Measurements from ENCODE around the gene CKB.

CKB gene

DNA sequence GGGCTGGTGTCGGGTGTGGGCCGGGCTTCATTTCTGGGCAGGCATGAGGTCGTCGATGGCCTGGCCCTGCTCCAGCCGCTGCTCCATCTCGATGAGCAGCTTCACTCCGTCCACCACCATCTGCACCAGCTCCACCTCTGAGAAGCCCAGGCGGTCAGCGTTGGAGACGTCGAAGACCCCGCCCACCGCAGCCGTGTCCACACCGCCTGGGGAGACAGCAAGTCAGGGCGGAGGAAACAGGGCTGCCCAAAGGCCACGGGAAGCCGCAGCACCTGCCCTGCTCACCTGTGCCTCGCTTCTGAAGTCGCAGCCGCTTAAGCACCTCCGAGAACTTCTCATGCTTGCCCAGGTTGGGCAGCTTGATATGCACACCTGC lies 2.8 kb downstream of the CKB start:
- ATAC-seq (ENCODE audit: low read depth) (no peak), DNase-seq (ENCODE audit: low spot score) (peak; percentile 82)
- Histone ChIP-seq H3K4me1 (ENCODE audit: insufficient read depth, poor library complexity, severe bottlenecking) (peaks cover 14% of the 10 kb centered on the region), H3K4me3 (ENCODE audit: severe bottlenecking) (no peak overlapping the region), H3K27ac (ENCODE audit: poor library complexity, severe bottlenecking) (peak overlapping the region; percentile 54), H3K27me3 (ENCODE audit: insufficient read depth, poor library complexity, severe bottlenecking) (peaks cover 16% of the 10 kb centered on the region), H3K9me3 (ENCODE audit: severe bottlenecking) (no peaks in the 10 kb centered on the region), H3K36me3 (ENCODE audit: low read depth) (peaks cover 5% of the 10 kb centered on the region; the same call in 1 of the 2 replicates)
- TF ChIP-seq, protein P1, sequence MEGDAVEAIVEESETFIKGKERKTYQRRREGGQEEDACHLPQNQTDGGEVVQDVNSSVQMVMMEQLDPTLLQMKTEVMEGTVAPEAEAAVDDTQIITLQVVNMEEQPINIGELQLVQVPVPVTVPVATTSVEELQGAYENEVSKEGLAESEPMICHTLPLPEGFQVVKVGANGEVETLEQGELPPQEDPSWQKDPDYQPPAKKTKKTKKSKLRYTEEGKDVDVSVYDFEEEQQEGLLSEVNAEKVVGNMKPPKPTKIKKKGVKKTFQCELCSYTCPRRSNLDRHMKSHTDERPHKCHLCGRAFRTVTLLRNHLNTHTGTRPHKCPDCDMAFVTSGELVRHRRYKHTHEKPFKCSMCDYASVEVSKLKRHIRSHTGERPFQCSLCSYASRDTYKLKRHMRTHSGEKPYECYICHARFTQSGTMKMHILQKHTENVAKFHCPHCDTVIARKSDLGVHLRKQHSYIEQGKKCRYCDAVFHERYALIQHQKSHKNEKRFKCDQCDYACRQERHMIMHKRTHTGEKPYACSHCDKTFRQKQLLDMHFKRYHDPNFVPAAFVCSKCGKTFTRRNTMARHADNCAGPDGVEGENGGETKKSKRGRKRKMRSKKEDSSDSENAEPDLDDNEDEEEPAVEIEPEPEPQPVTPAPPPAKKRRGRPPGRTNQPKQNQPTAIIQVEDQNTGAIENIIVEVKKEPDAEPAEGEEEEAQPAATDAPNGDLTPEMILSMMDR (IDR thresholded peaks at IDR 0.05; ENCODE audit: poor library complexity, severe bottlenecking), result no peak

DNA sequence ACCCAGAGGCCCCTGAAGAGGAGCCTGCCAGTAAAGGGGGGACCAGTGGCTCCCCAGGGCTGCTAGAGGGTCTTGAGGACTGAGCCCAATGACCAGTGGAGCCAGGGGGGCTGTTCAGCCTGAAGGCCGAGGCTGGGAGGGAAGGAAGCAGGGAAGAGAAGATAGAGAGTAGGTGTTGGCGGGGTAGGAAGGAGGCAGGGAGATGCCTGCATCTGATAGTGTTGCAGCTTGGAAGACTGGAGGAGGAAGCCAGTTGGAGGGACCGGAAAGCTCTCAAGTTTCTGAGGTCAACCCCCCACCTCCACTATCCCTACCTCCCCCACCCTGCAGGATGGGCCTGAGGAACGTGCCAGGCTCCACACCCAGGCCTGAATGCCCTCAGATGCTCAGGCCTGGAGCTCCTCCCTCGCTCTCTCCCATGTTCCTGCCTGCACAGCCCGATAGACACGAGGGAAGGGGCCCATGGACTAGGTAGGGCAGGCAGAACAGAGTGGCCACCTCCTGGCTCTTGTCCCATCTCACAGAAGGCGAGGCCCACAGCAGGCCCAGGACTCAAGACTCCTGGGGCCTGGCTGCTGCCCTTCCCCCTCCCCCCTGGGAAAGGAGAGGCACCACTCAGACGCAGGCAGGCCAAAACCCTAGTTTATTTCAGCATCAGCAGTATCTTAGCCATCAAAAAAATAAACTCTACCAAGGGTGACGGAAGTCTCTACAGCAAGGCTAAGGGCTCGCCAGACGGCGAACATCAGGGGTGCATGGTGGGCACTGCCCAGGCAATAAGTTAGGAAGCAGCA lies 3.4 kb downstream of the CKB start:
- Histone ChIP-seq H3K27me3 (ENCODE audit: insufficient read depth, poor library complexity, severe bottlenecking) (peaks cover 16% of the 10 kb centered on the region), H3K27ac (ENCODE audit: poor library complexity, severe bottlenecking) (peak overlapping the region; percentile 54), H3K4me1 (ENCODE audit: insufficient read depth, poor library complexity, severe bottlenecking) (peaks cover 14% of the 10 kb centered on the region), H3K4me3 (ENCODE audit: severe bottlenecking) (no peak overlapping the region), H3K9me3 (ENCODE audit: severe bottlenecking) (no peaks in the 10 kb centered on the region), H3K36me3 (ENCODE audit: low read depth) (peaks cover 5% of the 10 kb centered on the region; the same call in 1 of the 2 replicates)
- peak; percentile 75 for DNase-seq (ENCODE audit: low spot score)
- ATAC-seq (ENCODE audit: low read depth), result peak; percentile 44
- TF ChIP-seq, protein P1 (IDR thresholded peaks at IDR 0.05; ENCODE audit: poor library complexity, severe bottlenecking), result peak; percentile 9

DNA sequence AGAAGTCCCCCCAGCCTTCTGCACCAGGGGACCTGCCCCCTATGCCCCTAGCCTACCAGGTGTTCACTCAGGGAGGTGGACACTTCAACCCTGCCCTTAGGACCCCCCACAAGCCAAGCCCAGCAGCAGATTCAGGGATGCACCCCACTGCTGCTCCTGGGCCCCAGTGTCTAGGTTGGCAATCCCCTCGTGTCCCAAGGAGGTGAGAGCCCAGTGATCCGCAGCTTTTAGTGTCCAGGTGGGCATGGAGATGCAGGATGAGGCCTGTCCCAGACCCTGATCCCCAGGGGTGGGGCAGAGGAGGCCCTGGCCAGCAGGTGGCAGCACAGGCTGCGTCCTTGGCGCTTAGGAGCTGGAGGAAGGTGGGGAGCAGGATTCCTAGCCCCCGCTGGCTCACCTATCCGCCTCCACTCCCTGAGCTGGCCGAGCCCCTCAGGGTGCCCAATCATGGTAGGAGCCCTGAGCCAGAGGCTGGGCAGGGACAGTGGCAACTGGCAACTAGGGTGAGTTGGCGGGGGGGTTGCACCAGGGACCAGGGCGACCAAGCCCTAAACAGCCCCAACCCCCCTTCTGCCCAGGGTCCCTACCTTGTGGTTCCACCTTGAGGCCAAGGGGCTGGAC lies 4.1 kb downstream of the CKB start:
- ATAC-seq (ENCODE audit: low read depth) (peak; percentile 59), DNase-seq (ENCODE audit: low spot score) (peak; percentile 78)
- no peaks in the 10 kb centered on the region for H3K9me3 ChIP-seq (ENCODE audit: severe bottlenecking)
- peaks cover 18% of the 10 kb centered on the region for H3K4me1 ChIP-seq (ENCODE audit: insufficient read depth, poor library complexity, severe bottlenecking)
- H3K36me3 ChIP-seq (ENCODE audit: low read depth), result peaks cover 5% of the 10 kb centered on the region; the same call in 1 of the 2 replicates
- peak overlapping the region; percentile 54 for H3K27ac ChIP-seq (ENCODE audit: poor library complexity, severe bottlenecking)
- TF ChIP-seq, protein P1 (IDR thresholded peaks at IDR 0.05; ENCODE audit: poor library complexity, severe bottlenecking), result peak; percentile 99
- peaks cover 16% of the 10 kb centered on the region for H3K27me3 ChIP-seq (ENCODE audit: insufficient read depth, poor library complexity, severe bottlenecking)
- H3K4me3 ChIP-seq (ENCODE audit: severe bottlenecking), result no peak overlapping the region

DNA sequence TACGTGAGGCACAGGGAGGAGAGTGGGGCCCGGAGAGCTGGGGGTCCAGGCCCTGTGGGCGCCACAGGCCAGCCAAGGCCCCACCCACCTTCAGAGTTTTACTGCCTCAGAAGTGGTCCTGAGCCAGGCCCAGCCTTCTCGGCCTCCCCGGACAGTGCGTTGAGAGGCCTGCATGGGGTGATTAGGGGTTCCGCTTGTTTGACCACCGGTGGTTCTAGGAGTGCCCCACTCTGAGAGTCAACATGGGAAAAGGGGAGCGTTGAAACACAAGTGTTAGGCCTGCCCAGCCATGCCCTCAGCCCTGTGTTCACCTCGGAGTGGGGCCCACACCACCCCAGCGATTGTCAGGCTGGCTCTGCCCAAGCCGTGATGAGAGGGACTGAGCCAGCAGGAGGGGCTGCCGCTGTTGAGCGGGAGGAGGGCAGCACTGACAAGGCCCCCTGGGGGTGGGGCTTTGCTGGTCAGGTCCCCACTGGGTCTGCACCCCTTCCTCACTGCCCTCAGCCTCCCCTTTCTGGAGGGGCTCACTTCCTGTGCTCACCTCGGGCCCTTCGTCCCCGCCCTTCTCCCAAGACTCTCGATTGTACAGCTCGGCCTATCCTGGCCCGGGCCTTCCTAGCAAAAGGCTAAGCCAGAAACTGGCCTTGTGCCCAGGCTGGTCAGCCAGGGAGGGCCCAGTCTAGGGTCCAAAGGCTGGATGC lies 4.8 kb downstream of the CKB start:
- DNase-seq (ENCODE audit: low spot score), result peak; percentile 70
- Histone ChIP-seq H3K36me3 (ENCODE audit: low read depth) (peaks cover 5% of the 10 kb centered on the region; the same call in 1 of the 2 replicates), H3K4me3 (ENCODE audit: severe bottlenecking) (no peak overlapping the region), H3K27me3 (ENCODE audit: insufficient read depth, poor library complexity, severe bottlenecking) (peaks cover 11% of the 10 kb centered on the region), H3K9me3 (ENCODE audit: severe bottlenecking) (no peaks in the 10 kb centered on the region), H3K27ac (ENCODE audit: poor library complexity, severe bottlenecking) (peak overlapping the region; percentile 54), H3K4me1 (ENCODE audit: insufficient read depth, poor library complexity, severe bottlenecking) (peaks cover 25% of the 10 kb centered on the region)
- TF ChIP-seq, protein P1 (IDR thresholded peaks at IDR 0.05; ENCODE audit: poor library complexity, severe bottlenecking), result no peak
- ATAC-seq (ENCODE audit: low read depth), result no peak

Data from RWPE2 (cell line).